HEK293 (cell line): Measurements from ENCODE around the gene SP2.

Experiments
- FEZF1 ChIP-seq: fragments of 450-650 bp; formaldehyde crosslinking; IDR thresholded peaks from 2 replicates; pipeline ENCODE4 v1.5.1; 2016; ENCODE audit warnings: missing biosample characterization, missing genetic modification characterization
- GLI2 ChIP-seq: fragments of 450-650 bp; formaldehyde crosslinking; IDR thresholded peaks from 2 replicates; pipeline ENCODE4; 2017; ENCODE audit warnings: missing biosample characterization, missing genetic modification characterization, low read depth, borderline replicate concordance
- GLI4 ChIP-seq: fragments of 450-650 bp; formaldehyde crosslinking; IDR thresholded peaks from 2 replicates; pipeline ENCODE4 v1.5.1; 2016; ENCODE audit warnings: missing biosample characterization, missing genetic modification characterization
- KLF1 ChIP-seq: fragments of 450-650 bp; formaldehyde crosslinking; IDR thresholded peaks from 2 replicates; pipeline ENCODE4 v1.5.1; 2016; ENCODE audit warnings: missing biosample characterization, missing genetic modification characterization
- KLF8 ChIP-seq: fragments of 450-650 bp; formaldehyde crosslinking; IDR thresholded peaks from 2 replicates; pipeline ENCODE4 v1.5.1; 2016; ENCODE audit warnings: missing biosample characterization, missing genetic modification characterization
- REPIN1 ChIP-seq: fragments of 450-650 bp; formaldehyde crosslinking; IDR thresholded peaks from 2 replicates; pipeline ENCODE4 v1.5.1; 2017; ENCODE audit warnings: missing biosample characterization, missing genetic modification characterization, low read depth
- SETDB1 ChIP-seq: IDR thresholded peaks from one replicate; pipeline ENCODE4 v1.6.1; 2017; ENCODE audit warnings: mild to moderate bottlenecking, low read length, moderate library complexity, mixed read lengths; ENCODE audit not compliant: insufficient read length
- ZBTB17 ChIP-seq: fragments of 450-650 bp; formaldehyde crosslinking; IDR thresholded peaks from 2 replicates; pipeline ENCODE4 v1.5.1; 2016; ENCODE audit warnings: missing biosample characterization, missing genetic modification characterization
- ZBTB20 ChIP-seq: fragments of 450-650 bp; formaldehyde crosslinking; IDR thresholded peaks from 2 replicates; pipeline ENCODE4 v1.5.1; 2016; ENCODE audit warnings: missing biosample characterization, missing genetic modification characterization
- ZBTB8A ChIP-seq: fragments of 450-650 bp; formaldehyde crosslinking; IDR thresholded peaks from 2 replicates; pipeline ENCODE4 v1.5.1; 2016; ENCODE audit warnings: missing biosample characterization, missing genetic modification characterization
- ZNF138 ChIP-seq: fragments of 450-650 bp; formaldehyde crosslinking; IDR thresholded peaks from 2 replicates; pipeline ENCODE4 v1.5.1; 2016; ENCODE audit warnings: missing biosample characterization, missing genetic modification characterization, borderline replicate concordance
- ZNF211 ChIP-seq: fragments of 450-650 bp; formaldehyde crosslinking; IDR thresholded peaks from 2 replicates; pipeline ENCODE4 v1.5.1; 2016; ENCODE audit warnings: low read depth, missing biosample characterization, missing genetic modification characterization
- ZNF354C ChIP-seq: fragments of 450-650 bp; formaldehyde crosslinking; IDR thresholded peaks from 2 replicates; pipeline ENCODE4 v1.5.1; 2016; ENCODE audit warnings: missing biosample characterization, missing genetic modification characterization, low read depth, borderline replicate concordance
- ZNF404 ChIP-seq: fragments of 450-650 bp; formaldehyde crosslinking; IDR thresholded peaks from 2 replicates; pipeline ENCODE4 v1.5.1; 2017; ENCODE audit warnings: missing biosample characterization, missing genetic modification characterization
- ZNF510 ChIP-seq: fragments of 450-650 bp; formaldehyde crosslinking; IDR thresholded peaks from 2 replicates; pipeline ENCODE4 v1.5.1; 2018; ENCODE audit warnings: mild to moderate bottlenecking, missing genetic modification characterization, missing biosample characterization; ENCODE audit not compliant: insufficient replicate concordance
- ZNF530 ChIP-seq: fragments of 450-650 bp; formaldehyde crosslinking; IDR thresholded peaks from 2 replicates; pipeline ENCODE4 v1.5.1; 2016; ENCODE audit warnings: low read depth, missing biosample characterization, missing genetic modification characterization
- ZNF548 ChIP-seq: fragments of 450-650 bp; formaldehyde crosslinking; IDR thresholded peaks from 2 replicates; pipeline ENCODE4 v1.5.1; 2016; ENCODE audit warnings: missing biosample characterization, missing genetic modification characterization
- ZNF600 ChIP-seq: fragments of 450-650 bp; formaldehyde crosslinking; IDR thresholded peaks from 2 replicates; pipeline ENCODE4 v1.5.1; 2016; ENCODE audit warnings: missing biosample characterization, missing genetic modification characterization
- ZNF626 ChIP-seq: fragments of 450-650 bp; sonication (Bioruptor Pico); formaldehyde crosslinking; IDR thresholded peaks from 2 replicates; pipeline ENCODE4 v1.5.1; 2018; ENCODE audit warnings: missing biosample characterization, missing genetic modification characterization, inconsistent platforms
- ZNF664 ChIP-seq: fragments of 450-650 bp; formaldehyde crosslinking; IDR thresholded peaks from 2 replicates; pipeline ENCODE4 v1.5.1; 2016; ENCODE audit warnings: missing biosample characterization, missing genetic modification characterization
- ZNF837 ChIP-seq: fragments of 450-650 bp; formaldehyde crosslinking; IDR thresholded peaks from 2 replicates; pipeline ENCODE4 v1.5.1; 2016; ENCODE audit warnings: missing biosample characterization, missing genetic modification characterization
- TF ChIP-seq, protein P1 (sequence below): fragments of 450-650 bp; formaldehyde crosslinking; IDR thresholded peaks from 2 replicates; pipeline ENCODE4 v1.5.1; 2017; ENCODE audit warnings: missing biosample characterization, missing genetic modification characterization
- TF ChIP-seq, protein P2 (sequence below): fragments of 450-650 bp; IDR thresholded peaks from 2 replicates; pipeline ENCODE4 v1.5.1; 2018; ENCODE audit warnings: missing biosample characterization, missing genetic modification characterization
- TF ChIP-seq, protein P3 (sequence below): fragments of 450-650 bp; formaldehyde crosslinking; IDR thresholded peaks from 2 replicates; pipeline ENCODE4 v1.5.1; 2017; ENCODE audit warnings: missing biosample characterization, missing genetic modification characterization
- TF ChIP-seq, protein P4 (sequence below): fragments of 450-650 bp; IDR thresholded peaks from 2 replicates; pipeline ENCODE4 v1.5.1; 2018; ENCODE audit warnings: missing biosample characterization, mild to moderate bottlenecking, missing genetic modification characterization
- TF ChIP-seq, protein P5 (sequence below): fragments of 450-650 bp; formaldehyde crosslinking; optimal IDR thresholded peaks from 2 replicates; pipeline ENCODE3; 2016; ENCODE audit warnings: missing biosample characterization, mild to moderate bottlenecking, missing genetic modification characterization
- TF ChIP-seq, protein P6 (sequence below): fragments of 450-650 bp; formaldehyde crosslinking; IDR thresholded peaks from 2 replicates; pipeline ENCODE4 v1.5.1; 2016; ENCODE audit warnings: missing biosample characterization, missing genetic modification characterization, borderline replicate concordance

SP2 gene

DNA sequence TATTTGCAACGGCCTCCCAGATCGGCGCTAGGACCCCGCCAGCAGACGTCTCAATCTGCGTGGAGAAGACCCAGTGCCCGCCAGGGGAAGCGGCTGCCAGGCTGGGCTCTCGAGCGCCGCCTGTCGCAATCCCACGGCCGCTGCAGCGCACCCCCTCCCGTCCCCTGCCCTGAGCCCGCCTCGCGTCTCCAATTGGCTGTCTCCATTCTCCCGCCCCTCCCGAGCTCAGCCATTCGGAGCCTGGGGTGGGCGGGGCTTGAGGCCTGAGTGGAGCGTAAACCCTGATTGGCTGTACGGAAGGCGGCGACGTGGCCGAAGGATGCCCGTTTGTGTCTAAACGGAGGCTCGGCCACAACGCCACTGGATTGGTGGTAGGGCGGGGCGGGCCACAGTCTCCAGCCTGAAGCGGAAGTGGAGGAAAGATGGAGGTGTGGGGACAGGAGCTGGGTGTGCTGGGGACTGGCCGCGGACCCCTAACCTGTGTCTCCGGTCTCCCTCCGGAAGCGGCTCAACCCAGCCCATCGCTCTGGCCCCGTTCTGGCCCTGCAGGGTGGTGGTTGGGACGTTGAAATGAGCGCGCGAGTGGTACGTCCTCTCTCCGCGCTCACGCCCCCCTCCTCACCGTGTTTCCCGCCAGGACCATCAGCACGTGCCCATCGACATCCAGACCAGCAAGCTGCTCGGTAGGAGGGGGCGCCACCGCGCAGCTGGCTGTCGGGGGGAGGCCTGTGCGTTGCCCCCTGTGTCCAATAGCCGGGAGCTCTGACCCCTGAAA lies 74.9 kb downstream of the SP2 start, which contains the start of gene CDK5RAP3 (continued):
- TF ChIP-seq, protein P1, sequence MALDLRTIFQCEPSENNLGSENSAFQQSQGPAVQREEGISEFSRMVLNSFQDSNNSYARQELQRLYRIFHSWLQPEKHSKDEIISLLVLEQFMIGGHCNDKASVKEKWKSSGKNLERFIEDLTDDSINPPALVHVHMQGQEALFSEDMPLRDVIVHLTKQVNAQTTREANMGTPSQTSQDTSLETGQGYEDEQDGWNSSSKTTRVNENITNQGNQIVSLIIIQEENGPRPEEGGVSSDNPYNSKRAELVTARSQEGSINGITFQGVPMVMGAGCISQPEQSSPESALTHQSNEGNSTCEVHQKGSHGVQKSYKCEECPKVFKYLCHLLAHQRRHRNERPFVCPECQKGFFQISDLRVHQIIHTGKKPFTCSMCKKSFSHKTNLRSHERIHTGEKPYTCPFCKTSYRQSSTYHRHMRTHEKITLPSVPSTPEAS (tag by site-specific recombination) = no peak
- TF ChIP-seq, protein P2, sequence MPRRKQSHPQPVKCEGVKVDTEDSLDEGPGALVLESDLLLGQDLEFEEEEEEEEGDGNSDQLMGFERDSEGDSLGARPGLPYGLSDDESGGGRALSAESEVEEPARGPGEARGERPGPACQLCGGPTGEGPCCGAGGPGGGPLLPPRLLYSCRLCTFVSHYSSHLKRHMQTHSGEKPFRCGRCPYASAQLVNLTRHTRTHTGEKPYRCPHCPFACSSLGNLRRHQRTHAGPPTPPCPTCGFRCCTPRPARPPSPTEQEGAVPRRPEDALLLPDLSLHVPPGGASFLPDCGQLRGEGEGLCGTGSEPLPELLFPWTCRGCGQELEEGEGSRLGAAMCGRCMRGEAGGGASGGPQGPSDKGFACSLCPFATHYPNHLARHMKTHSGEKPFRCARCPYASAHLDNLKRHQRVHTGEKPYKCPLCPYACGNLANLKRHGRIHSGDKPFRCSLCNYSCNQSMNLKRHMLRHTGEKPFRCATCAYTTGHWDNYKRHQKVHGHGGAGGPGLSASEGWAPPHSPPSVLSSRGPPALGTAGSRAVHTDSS (tag by site-specific recombination) = no peak
- TF ChIP-seq ZNF548 (tag by site-specific recombination) (no peak), ZBTB8A (tag by site-specific recombination) (0 out of 2 replicates have a peak, but pooled peaks have one; percentile 47), ZNF626 (no peak), ZNF664 (tag by site-specific recombination) (no peak), ZNF404 (tag by site-specific recombination) (no peak), FEZF1 (tag by site-specific recombination) (peak; percentile 25; the same call in 1 of the 2 replicates), ZNF837 (tag by site-specific recombination) (no peak), ZNF138 (tag by site-specific recombination) (no peak), GLI2 (tag by site-specific recombination) (no peak), KLF8 (tag by site-specific recombination) (peak; percentile 69), KLF1 (tag by site-specific recombination) (peak; percentile 73), ZNF600 (tag by site-specific recombination) (peak; percentile 88), ZBTB17 (tag by site-specific recombination) (peak; percentile 99), ZNF354C (tag by site-specific recombination) (no peak), GLI4 (tag by site-specific recombination) (peak; percentile 93), ZNF510 (tag by site-specific recombination) (no peak), ZBTB20 (peak; percentile 57; the same call in 1 of the 2 replicates), SETDB1 (peak; percentile 61), REPIN1 (tag by site-specific recombination) (peak; percentile 57; the same call in 1 of the 2 replicates), ZNF530 (tag by site-specific recombination) (no peak), ZNF211 (tag by site-specific recombination) (no peak)
- TF ChIP-seq, protein P3, sequence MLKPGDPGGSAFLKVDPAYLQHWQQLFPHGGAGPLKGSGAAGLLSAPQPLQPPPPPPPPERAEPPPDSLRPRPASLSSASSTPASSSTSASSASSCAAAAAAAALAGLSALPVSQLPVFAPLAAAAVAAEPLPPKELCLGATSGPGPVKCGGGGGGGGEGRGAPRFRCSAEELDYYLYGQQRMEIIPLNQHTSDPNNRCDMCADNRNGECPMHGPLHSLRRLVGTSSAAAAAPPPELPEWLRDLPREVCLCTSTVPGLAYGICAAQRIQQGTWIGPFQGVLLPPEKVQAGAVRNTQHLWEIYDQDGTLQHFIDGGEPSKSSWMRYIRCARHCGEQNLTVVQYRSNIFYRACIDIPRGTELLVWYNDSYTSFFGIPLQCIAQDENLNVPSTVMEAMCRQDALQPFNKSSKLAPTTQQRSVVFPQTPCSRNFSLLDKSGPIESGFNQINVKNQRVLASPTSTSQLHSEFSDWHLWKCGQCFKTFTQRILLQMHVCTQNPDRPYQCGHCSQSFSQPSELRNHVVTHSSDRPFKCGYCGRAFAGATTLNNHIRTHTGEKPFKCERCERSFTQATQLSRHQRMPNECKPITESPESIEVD (tag by site-specific recombination) = no peak
- TF ChIP-seq, protein P4, sequence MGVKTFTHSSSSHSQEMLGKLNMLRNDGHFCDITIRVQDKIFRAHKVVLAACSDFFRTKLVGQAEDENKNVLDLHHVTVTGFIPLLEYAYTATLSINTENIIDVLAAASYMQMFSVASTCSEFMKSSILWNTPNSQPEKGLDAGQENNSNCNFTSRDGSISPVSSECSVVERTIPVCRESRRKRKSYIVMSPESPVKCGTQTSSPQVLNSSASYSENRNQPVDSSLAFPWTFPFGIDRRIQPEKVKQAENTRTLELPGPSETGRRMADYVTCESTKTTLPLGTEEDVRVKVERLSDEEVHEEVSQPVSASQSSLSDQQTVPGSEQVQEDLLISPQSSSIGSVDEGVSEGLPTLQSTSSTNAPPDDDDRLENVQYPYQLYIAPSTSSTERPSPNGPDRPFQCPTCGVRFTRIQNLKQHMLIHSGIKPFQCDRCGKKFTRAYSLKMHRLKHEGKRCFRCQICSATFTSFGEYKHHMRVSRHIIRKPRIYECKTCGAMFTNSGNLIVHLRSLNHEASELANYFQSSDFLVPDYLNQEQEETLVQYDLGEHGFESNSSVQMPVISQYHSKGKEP = no peak; the same call in 1 of the 2 replicates
- TF ChIP-seq, protein P5, sequence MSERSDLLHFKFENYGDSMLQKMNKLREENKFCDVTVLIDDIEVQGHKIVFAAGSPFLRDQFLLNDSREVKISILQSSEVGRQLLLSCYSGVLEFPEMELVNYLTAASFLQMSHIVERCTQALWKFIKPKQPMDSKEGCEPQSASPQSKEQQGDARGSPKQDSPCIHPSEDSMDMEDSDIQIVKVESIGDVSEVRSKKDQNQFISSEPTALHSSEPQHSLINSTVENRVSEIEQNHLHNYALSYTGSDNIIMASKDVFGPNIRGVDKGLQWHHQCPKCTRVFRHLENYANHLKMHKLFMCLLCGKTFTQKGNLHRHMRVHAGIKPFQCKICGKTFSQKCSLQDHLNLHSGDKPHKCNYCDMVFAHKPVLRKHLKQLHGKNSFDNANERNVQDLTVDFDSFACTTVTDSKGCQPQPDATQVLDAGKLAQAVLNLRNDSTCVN (tag by site-specific recombination) = peak; percentile 79
- TF ChIP-seq, protein P6, sequence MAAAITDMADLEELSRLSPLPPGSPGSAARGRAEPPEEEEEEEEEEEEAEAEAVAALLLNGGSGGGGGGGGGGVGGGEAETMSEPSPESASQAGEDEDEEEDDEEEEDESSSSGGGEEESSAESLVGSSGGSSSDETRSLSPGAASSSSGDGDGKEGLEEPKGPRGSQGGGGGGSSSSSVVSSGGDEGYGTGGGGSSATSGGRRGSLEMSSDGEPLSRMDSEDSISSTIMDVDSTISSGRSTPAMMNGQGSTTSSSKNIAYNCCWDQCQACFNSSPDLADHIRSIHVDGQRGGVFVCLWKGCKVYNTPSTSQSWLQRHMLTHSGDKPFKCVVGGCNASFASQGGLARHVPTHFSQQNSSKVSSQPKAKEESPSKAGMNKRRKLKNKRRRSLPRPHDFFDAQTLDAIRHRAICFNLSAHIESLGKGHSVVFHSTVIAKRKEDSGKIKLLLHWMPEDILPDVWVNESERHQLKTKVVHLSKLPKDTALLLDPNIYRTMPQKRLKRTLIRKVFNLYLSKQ = no peak; the same call in 1 of the 2 replicates
